ENCODE results near the gene COL9A3. TPM values are rescaled to one million over a fixed set of nuclear protein-coding genes. Genes with fewer than 3 reads are reported as not detected.
"Not testable (repeated sequence)": the region's sequence is repeated elsewhere in the genome, so short reads cannot be mapped to it uniquely, and the experiment has no call there.

COL9A3 gene
- polyA plus RNA-seq, 4 donors: 17.6 to 29.2 (median 24.0) TPM

DNA sequence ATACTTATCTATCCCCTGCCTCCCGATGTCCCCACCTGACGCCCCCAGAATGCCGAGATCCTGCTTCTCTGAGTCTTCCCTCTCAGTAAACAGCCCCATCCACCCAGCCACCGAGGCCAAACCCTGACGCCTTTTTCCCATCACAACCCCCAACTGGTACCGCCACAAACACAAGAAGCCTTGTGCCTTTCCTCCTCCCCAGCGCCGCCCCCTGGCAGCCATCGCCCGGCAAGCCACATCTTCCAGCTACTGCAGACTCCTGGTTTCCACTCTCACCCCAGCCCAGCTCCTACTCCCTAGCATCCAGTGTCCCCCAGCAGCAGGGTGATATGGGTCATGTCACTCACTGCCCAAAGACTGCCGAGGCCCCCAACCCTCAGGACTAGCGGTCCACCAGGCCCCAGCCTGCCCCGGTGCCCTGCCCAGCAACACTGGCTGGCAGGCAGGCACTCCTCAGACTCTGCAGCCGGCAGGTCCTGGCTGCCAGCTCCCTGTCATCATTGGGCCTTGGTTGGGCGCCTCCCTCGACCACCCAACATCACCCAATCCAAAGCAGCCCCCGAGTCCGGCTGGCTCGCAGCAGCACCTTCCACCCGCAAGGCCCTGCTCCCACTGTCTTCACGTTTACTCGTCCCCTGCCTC is 33.6 kb downstream of the COL9A3 start:
- no peak for DNase-seq (ENCODE audit: low read depth in 4 of 4, low spot score in 3 of 4)

DNA sequence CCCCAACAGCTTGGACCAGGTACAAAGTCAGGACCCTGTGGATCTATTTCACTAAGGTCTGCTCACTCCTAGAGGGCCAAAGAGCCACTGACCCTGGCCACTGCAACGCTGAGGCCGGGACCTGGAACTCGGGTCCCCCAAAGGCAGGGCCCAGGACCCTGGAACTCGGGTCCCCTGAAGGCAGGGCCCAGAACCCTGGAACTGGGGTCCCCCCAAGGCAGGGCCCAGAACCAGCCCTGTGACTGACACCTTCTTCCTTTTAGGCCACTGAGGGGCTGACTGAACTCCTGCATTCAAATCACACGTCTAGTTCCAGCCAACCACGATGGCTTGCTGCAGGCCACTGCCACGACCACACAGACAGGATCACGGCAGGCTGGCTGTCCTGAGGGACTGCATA is 35.3 kb downstream of the COL9A3 start:
- DNase-seq (ENCODE audit: low read depth in 4 of 4, low spot score in 3 of 4): no peak

DNA sequence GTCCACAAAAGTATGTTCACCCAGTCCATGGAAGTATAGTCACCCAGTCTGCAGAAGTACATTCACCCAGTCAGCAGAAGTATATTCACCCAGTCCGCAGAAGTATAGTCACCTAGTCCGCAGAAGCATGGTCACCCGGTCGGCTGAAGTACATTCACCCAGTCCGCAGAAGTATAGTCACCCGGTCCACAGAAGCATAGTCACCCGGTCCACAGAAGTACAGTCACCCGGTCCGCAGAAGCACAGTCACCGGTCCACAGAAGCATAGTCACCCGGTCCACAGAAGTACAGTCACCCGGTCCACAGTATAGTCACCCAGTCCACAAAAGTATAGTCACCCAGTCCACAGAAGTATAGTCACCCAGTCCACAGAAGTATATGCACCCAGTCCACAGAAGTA is 36.0 kb downstream of the COL9A3 start:
- DNase-seq (ENCODE audit: low read depth in 4 of 4, low spot score in 3 of 4): no peak

DNA sequence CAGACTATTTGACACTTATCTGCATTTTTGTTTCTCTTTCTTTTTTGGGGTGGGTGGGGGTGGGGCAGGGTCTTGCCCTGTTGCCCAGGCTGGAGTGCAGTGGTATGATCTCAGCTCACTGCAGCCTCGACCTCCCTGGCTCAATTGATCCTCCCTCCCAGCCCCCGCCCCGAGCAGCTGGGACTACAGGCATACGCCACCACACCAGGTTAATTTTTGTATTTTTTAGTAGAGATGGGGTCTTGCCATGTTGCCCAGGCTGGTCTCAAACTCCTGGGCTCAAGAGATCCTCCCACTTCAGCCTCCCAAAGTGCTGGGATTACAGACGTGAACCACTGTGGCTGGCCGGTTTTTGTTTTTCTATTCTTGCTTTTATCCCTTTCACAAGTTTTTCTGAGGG is 36.5 kb downstream of the COL9A3 start:
- not testable (repeated sequence) for DNase-seq (ENCODE audit: low read depth in 4 of 4, low spot score in 3 of 4)

DNA sequence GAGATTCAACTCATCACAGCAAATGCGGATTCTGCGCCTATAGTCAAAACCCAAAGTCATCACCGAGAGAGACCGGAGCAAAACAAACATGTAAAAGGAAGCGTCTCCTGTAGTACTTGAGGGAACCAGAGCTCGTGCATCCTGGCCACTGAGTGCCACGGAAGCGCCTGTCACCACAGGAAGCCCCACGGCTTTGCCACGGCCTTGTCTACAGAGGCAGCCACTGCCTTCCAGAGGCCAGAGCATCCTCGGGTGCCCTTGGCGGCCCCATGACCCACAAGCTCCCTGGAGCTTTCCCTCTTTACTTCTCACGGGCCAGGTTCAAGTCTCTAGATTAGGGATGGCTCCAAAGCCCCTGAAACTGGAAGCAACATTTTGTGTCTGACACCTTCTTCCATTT is 37.3 kb downstream of the COL9A3 start:
- DNase-seq (ENCODE audit: low read depth in 4 of 4, low spot score in 3 of 4): no peak

DNA sequence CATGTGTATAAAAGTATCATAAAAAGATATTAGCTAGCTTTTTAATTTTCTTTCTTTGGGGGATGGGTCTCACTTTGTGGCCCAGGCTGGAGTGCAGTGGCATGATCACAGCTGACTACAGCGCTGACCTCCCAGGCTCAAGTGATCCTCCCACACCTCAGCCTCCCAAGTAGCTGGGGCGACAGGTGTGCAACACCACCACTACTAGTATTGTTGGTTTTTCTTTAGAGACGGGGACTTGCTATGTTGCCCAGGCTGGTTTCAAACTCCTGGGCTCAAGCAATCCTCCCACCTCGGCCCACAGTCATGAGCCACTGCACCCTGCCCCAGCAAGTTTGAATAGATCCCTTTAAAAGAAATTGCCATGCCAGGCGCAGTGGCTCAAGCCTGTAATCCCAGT is 38.3 kb downstream of the COL9A3 start:
- no peak for DNase-seq (ENCODE audit: low read depth in 4 of 4, low spot score in 3 of 4)

DNA sequence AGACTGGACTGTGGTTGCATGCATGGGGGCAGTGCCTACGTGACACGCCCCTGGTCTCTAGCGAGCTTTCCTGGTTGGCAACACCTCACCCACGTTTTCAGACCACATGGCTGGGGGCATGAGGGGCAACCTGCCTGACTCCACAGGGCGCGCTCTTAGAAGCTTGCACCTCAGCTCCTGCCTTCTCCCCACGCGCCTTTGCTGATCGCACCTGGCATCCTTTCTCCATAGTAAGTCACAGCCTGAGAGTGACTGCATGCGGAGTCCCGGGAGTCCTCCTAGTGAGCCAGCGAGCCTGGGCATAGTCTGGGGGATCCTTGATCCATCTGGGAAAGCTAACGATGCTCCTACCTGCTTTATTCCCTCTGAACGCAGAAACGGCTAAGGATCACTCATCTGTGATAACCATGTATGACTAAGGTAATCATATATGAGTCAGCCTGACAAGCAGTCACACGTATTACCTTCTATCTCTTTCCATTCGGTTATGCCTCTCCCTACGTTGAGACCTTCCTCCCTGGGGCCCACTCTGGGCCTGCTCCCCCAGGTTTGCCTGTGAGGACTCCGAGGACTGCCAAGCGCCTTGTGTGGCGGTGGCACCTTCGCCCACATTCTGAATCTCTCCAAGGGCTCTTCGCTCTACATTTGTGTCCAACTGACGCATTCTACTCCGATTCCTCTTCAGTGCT is 40.2 kb downstream of the COL9A3 start:
- DNase-seq (ENCODE audit: low read depth in 4 of 4, low spot score in 3 of 4): no peak

DNA sequence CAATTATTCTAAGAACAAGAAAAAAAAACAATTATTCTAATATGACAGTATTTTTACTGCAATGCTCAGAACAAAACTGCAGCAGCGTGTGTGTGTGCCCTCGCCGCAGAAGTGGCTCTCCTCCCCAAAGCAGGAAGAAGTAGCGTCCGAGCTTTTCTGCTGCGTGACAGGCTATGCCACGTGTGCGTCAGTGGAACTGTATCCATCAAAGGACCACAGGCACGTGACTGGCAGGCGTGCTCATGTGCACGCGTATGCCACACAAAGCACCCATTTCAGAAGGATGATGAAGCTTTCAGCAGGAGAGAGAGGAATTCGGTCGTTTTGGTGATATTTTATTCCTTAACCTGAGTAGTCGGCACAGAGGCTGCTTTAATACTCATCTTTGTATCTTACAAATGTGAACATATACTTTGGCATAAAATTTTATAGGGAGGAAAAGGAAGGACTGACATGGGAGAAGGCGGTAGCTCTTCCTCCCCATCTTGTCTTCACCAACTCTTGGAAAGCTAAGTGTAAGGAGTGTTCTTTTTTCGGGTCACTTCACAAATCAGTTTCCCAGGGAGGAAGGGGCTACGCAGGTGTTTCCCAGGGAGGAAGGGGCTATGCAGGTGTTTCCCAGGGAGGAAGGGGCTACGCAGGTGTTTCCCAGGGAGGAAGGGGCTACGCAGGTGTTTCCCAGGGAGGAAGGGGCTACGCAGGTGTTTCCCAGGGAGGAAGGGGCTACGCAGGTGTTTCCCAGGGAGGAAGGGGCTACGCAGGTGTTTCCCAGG is 41.4 kb downstream of the COL9A3 start:
- DNase-seq (ENCODE audit: low read depth in 4 of 4, low spot score in 3 of 4): no peak

DNA sequence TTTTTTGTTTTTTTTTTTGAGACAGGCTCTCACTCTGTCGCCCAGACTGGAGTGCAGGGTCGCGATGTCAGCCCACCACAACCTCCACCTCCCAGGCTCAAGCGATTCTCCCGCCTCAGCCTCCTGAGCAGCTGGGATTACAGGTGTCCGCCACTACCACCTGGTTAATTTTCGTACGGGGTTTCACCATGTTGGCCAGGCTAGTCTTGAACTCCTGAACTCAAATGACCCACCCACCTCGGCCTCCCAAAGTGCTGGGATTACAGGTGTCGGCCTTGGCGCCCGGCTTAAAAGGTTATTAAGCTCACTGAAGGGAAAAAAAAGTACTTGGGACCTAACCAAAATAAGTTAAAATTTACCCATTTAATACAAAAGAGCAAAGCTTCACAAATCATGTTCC is 42.9 kb downstream of the COL9A3 start:
- no peak for DNase-seq (ENCODE audit: low read depth in 4 of 4, low spot score in 3 of 4)

DNA sequence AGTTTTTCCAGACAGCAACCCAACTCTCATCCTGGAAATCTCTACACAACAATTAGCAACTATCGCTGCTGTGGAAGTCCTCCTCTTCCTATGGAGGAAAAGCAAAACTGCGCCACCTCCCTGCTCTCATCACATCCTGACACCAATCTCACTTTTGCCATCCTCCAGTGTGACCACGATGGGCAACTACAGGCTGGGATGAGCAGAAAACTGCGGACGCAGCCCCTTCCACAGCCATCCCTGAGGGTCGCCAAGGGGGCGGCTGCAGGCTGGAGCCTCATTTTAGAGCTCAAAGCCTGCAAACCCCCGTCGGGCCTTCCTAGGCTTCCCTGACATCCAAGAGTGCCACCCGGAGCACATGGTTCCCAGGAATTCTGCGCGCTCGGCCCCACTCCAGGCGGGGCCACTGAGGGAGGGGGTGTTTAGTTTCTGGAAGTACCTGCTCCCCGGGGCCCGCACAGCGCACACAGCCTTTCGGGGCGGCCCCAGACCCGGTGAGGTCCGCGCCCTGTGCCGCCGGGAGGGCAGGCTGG is 43.6 kb downstream of the COL9A3 start:
- no peak for DNase-seq (ENCODE audit: low read depth in 4 of 4, low spot score in 3 of 4)

DNA sequence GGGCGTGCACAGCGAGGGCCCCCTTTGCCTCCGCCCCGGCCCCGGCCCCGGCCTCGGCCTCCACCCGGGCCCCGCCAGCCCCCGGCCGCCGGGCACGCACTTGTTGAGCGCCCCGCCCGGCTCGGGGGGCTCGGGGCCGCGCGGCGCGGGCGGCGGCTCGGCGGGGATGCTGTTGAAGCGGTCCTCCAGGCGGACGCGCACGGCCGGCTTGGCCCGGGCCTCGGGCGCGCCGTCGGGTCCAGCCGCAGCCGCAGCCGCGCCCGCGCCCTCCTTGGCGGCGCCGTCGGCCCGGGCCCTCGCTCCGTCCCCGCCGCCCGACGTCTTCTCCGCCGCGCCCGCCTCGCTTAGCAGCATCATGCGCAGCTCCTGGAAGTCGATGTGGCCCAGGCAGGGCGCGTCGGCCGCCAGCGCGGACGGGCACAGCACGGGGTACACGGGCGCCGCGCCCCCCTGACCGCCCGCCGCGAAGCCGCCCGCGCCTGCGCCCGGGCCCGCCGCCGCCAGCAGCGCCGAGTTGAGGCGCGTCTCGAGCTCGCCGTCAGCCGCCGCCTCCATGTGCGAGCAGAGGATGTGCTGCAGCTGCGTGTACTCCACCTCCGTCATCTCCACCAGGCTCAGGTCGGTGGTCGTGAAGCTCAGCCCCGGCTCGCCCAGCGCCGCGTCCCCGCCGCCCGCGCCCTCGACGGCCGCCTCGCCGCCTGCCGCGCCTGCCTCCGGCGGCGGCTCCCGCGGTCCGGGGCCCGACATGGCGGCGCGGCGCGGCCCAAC is 44.3 kb downstream of the COL9A3 start:
- DNase-seq (ENCODE audit: low read depth in 4 of 4, low spot score in 3 of 4): no peak

DNA sequence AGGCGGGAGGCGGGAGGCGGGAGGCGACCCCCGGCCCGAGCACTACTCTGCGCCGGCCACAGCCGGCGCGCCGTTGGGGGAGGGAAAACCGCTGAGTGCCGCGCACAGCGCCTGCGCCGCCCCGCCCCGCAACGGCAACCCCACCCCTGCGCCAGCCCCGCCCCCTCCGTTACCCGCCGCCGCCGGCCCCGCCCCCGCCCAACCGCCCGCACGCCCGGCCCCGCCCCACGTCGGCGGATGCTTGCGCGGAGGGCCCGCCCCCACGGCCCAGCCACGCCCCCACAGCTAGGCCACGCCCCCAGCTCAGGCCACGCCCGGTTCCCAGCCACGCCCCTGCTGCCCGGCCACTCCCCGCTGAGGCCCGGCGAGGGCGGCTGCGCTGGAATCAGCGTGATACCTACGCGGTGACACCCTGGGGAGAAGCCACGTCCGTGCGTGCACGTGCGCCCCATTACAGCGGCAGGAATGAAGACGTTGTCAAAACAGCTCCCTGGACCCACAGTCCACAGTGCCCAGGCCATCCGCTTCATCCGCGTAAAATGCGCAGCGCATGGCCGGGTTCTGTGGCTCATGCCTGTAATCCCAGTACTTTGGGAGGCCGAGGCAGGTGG is 45.0 kb downstream of the COL9A3 start, which contains the start of gene TCFL5:
TSS of gene TCFL5 (minus strand) at position 97 of the 611 bp plus-strand sequence. CDS start 152 bp downstream, outside the sequence.
- peak; percentile 55 to 69 (median 62) for DNase-seq (ENCODE audit: low read depth in 4 of 4, low spot score in 3 of 4)

DNA sequence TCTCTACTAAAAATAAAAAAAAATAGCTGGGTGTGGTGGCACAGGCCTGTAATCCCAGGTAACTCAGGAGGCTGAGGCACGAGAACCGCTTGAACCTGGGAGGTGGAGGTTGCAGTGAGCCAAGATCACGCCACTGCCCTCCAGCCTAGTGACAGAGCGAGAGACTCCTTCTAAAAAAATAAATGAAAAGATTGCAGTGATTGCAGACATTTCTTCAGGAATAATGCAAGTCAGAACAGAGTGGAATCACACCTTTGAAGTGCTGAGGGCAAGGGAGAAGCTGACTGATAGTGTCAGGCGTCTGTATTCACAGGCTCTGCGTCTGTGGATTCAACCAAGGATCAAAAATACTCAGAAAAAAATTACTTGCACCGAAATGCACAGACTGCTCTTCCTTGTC is 47.4 kb downstream of the COL9A3 start:
- no peak for DNase-seq (ENCODE audit: low read depth in 4 of 4, low spot score in 3 of 4)

DNA sequence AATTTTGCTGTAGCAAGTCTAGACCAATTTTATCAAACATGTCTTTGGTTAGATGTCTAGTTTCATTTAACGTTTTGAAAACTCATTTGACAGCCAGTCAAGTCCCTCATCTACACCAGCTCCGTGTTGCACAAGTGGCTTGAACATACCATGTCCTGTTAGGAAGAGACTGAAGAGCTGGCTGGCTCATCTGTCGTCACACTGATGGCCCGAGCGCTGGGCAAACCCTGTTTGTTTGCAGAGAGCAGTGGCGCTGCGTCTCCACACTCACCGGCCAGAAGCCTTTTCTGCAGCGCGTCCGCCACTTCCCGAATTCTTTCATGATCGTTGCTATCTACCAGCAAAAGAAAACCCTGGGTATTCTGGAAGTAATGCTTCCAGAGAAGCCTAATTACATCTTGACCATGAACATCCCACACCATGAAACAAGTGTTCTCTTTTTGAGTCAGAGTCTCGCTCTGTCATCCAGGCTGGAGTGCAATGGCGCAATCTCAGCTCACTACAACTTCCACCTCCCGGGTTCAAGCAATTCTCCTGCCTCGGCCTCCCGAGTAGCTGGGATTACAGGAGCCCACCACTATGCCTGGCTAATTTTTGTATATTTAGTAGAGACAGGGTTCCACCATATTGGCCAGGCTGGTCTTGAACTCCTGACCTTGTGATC is 55.5 kb downstream of the COL9A3 start:
- DNase-seq (ENCODE audit: low read depth in 4 of 4, low spot score in 3 of 4): no peak

DNA sequence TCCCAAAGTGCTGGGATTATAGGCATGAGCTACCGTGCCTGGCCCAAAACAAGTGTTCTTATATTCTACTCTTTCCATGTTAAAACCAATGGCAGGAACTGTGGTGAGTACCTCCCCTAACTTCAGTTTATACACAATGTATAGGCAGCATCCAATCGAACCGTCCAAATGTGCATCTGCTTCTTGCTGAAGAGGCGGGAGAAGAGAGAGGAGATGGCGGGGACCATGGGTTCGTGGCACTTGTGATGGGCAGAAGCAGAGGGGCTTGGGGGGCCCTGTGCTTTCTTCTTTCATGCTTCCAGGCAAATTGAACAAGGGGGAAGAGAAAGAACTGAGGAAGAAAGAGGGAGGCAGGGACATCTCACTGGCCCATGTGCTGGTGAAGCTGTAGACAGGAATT is 56.0 kb downstream of the COL9A3 start:
- DNase-seq (ENCODE audit: low read depth in 4 of 4, low spot score in 3 of 4): no peak

DNA sequence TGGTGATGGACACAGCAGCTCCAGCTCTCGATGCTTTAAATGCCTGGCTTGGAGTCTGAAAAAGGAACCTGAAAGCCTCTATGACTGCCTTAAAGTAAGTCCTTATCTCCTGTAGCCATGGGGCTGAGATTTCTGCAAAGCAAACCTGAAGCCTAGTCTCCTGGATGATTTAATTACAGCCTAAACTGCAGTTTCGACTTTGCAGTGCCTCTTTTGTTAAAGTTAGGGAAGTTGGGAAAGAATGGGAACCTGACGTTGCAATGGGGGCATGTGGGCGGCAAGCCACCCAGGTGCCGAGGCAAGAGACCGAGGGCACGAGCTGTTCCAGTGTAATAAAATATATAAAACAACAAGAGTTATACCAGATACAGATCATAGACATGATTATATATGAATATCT is 56.4 kb downstream of the COL9A3 start:
- DNase-seq (ENCODE audit: low read depth in 4 of 4, low spot score in 3 of 4): no peak

DNA sequence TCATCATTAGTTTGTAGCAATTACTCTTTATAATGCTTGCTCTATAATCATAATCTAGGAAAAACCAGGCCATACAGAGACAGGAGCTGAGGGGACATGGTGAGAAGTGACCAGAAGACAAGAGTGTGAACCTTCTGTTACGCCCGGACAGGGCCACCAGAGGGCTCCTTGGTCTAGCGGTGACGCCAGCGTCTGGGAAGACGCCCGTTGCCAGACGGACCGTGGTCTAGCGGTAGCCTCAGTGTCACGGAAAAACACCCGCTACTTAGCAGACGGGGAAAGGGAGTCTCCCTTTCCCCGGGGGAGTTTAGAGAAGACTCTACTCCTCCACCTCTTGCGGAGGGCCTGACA is 56.8 kb downstream of the COL9A3 start:
- not testable (repeated sequence) for DNase-seq (ENCODE audit: low read depth in 4 of 4, low spot score in 3 of 4)

DNA sequence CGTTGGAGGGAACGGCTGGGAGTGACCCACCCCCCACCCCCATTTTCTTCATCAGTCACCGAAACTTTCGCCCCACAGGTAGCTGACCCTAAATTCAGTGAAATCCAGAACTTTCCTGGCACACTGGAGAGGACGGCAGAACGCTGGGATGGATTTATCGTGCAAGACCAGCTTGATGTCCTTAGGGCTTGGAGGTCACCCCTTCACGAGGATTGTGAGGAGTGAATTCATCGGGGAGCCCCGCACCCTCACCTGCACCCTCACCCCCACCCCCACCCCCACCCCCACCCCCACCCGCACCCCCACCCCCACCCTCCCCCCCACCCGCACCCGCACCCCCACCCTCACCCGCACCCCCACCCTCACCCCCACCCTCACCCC is 58.1 kb downstream of the COL9A3 start:
- DNase-seq (ENCODE audit: low read depth in 4 of 4, low spot score in 3 of 4): no peak

DNA sequence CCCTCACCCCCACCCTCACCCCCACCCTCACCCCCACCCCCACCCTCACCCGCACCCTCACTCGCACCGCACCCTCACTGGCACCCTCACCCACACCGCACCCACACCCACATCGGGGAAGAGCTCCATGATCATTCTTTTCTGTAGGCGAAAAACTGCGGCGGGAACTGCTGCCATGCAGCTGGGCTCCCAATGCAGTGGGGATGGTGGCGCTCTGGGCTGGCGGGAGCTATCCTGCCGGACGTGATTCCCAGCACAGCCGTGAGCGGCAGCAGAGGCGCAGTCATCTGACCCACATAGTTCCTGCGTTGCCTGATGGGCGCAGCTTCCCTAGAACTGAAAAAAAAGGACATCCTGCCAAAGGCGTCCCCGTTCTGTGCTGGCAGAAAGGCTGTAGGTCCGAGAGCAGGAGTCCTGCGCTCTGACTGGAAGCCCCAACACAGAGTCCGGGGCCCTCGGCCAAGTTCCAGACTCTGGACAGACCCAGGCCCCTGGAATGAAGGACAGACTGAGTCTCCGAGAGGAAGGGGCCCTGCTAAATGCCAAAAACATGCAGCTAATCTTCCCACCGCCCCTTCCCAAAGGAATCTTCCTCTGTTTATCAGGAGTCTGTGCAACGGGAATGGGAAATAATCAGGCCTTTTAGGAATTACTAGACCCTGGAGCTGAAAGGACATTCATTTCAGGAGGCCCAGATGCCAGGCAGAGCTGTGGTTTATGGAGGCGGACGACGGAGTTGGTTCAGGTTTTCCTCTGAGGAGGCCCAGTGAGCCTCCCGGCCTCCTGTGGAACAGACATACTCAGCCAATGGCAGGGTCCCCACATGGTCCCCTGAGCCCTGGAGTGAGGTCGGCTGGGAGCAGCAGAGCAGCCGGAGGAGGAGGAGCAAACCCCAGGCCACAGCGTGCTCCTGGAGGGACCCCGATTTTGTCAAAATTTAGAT is 58.8 kb downstream of the COL9A3 start:
- DNase-seq (ENCODE audit: low read depth in 4 of 4, low spot score in 3 of 4): no peak

Data from right renal pelvis (tissue), 4 donors.